ENCODE measurements around the gene OR1J2. TPM values are rescaled to one million over a fixed set of nuclear protein-coding genes. Genes with fewer than 3 reads are reported as not detected.
A peak's percentile ranks its signal among the peaks of the same experiment; 100 is the strongest.

OR1J2 gene
- total RNA-seq, 1 experiment from 2014 or later = not detected

GRCh38 chr9:122464633-122465567, 45.7 kb upstream of the OR1J2 start:
- no peak overlapping the region for H3K27ac ChIP-seq (ENCODE audit: low read depth, low read length, poor library complexity, severe bottlenecking)
- BruUV-seq (replicated peaks) = no TSS peak

GRCh38 chr9:122466456-122466855, 44.1 kb upstream of the OR1J2 start:
- CTCF ChIA-PET = interaction anchor here (0.7 kb wide), 1 partner anchor 1946 kb away, joined by 5 read pairs; no protein-coding TSS in a partner anchor
- BruUV-seq (replicated peaks) = no TSS peak
- no peak overlapping the region for H3K4me3 ChIP-seq (ENCODE audit: low read depth, low read length, poor library complexity, severe bottlenecking)
- H3K36me3 ChIP-seq (ENCODE audit: insufficient read depth, low read length, poor library complexity, severe bottlenecking) = no peaks in the 10 kb centered on the region
- intact Hi-C loops (cut with micrococcal nuclease; ENCODE audit: unreplicated experiment) = loop anchor here (10.0 kb wide), 3 partner anchors 528 to 918 kb away; no protein-coding TSS in a partner anchor
- H3K27ac ChIP-seq (ENCODE audit: low read depth, low read length, poor library complexity, severe bottlenecking) = no peak overlapping the region
- H3K9me3 ChIP-seq (ENCODE audit: low read depth, low read length, poor library complexity, severe bottlenecking) = no peaks in the 10 kb centered on the region
- TF ChIP-seq EZH2 (IDR thresholded peaks at IDR 0.05; ENCODE audit: borderline replicate concordance, low read depth, low read length, poor library complexity, severe bottlenecking) (no peak), CTCF (conservative IDR thresholded peaks at IDR 0.05; ENCODE audit: low read depth, low read length) (no peak)
- peaks cover 36% of the 10 kb centered on the region for H3K27me3 ChIP-seq (replicated peaks; ENCODE audit: insufficient read depth, low read depth, low read length, poor library complexity)
- DNase-seq (ENCODE audit: low spot score) = no peak
- POLR2A ChIA-PET (ENCODE audit: low non-redundant PET) = no interaction called here
- no peaks in the 10 kb centered on the region for H3K4me1 ChIP-seq (ENCODE audit: insufficient read depth, low read length, poor library complexity, severe bottlenecking)

More at GRCh38 chr9:122464633-122465567, 45.7 kb upstream of the OR1J2 start:
- intact Hi-C loops (cut with micrococcal nuclease; ENCODE audit: unreplicated experiment) = loop anchor here (1.0 to 10.0 kb wide), 5 partner anchors 345 to 920 kb away; no protein-coding TSS in a partner anchor
- ChIA-PET CTCF (interaction anchor here (0.6 to 1.1 kb wide), 2 partner anchors 19 to 347 kb away, joined by 3 to 5 read pairs; no protein-coding TSS in a partner anchor), POLR2A (ENCODE audit: low non-redundant PET) (interaction anchor here (0.6 kb wide), 1 partner anchor 346 kb away, joined by 7 read pairs; no protein-coding TSS in a partner anchor)
- no peaks in the 10 kb centered on the region for H3K9me3 ChIP-seq (ENCODE audit: low read depth, low read length, poor library complexity, severe bottlenecking)
- TF ChIP-seq EZH2 (IDR thresholded peaks at IDR 0.05; ENCODE audit: borderline replicate concordance, low read depth, low read length, poor library complexity, severe bottlenecking) = no peak
- peak; percentile 85 for TF ChIP-seq CTCF (conservative IDR thresholded peaks at IDR 0.05; ENCODE audit: low read depth, low read length)
- peak overlapping the region; percentile 50 for H3K4me3 ChIP-seq (ENCODE audit: low read depth, low read length, poor library complexity, severe bottlenecking)
- DNase-seq (ENCODE audit: low spot score) = peak; percentile 91
- peaks cover 43% of the 10 kb centered on the region for H3K27me3 ChIP-seq (replicated peaks; ENCODE audit: insufficient read depth, low read depth, low read length, poor library complexity)
- H3K4me1 ChIP-seq (ENCODE audit: insufficient read depth, low read length, poor library complexity, severe bottlenecking) = no peaks in the 10 kb centered on the region
- H3K36me3 ChIP-seq (ENCODE audit: insufficient read depth, low read length, poor library complexity, severe bottlenecking) = no peaks in the 10 kb centered on the region

- Histone ChIP-seq H3K27me3 (replicated peaks; ENCODE audit: insufficient read depth, low read depth, low read length, poor library complexity) (peaks cover 20% of the 10 kb centered on the region), H3K9me3 (ENCODE audit: low read depth, low read length, poor library complexity, severe bottlenecking) (no peaks in the 10 kb centered on the region), H3K36me3 (ENCODE audit: insufficient read depth, low read length, poor library complexity, severe bottlenecking) (no peaks in the 10 kb centered on the region), H3K27ac (ENCODE audit: low read depth, low read length, poor library complexity, severe bottlenecking) (no peak overlapping the region), H3K4me3 (ENCODE audit: low read depth, low read length, poor library complexity, severe bottlenecking) (no peak overlapping the region), H3K4me1 (ENCODE audit: insufficient read depth, low read length, poor library complexity, severe bottlenecking) (no peaks in the 10 kb centered on the region)
- no peak for DNase-seq (ENCODE audit: low spot score)
- intact Hi-C loops (cut with micrococcal nuclease; ENCODE audit: unreplicated experiment) = loop anchor here (10.0 kb wide), 3 partner anchors 526 to 916 kb away; no protein-coding TSS in a partner anchor
- no TSS peak for BruUV-seq (replicated peaks)
- ChIA-PET POLR2A (ENCODE audit: low non-redundant PET) (no interaction called here), CTCF (no interaction called here)
- TF ChIP-seq CTCF (conservative IDR thresholded peaks at IDR 0.05; ENCODE audit: low read depth, low read length) = no peak
- no peak for TF ChIP-seq EZH2 (IDR thresholded peaks at IDR 0.05; ENCODE audit: borderline replicate concordance, low read depth, low read length, poor library complexity, severe bottlenecking)
These were observed 41.9 kb upstream of the OR1J2 start for GRCh38 chr9:122468735-122469134.
